Left renal cortex interstitium (tissue), 4 donors: ENCODE results near the gene FANCE. TPM values are rescaled to one million over a fixed set of nuclear protein-coding genes. Genes with fewer than 3 reads are reported as not detected.

Experiments used
- polyA plus RNA-seq, 4 donors: library from polyadenylated mRNA; unstranded; fragments of 120-200 nt; gene quantifications; one replicate each; pipeline ENCODE4 v1.2.1, GENCODE V29; 2013; ENCODE audit not compliant: insufficient read length in 4 of 4

FANCE gene
- polyA plus RNA-seq, 4 donors: 9.6 to 12.4 (median 11.3) TPM

Other genes with a start within 250 kb of the FANCE start
- 10 to 100 TPM; 35.2 to 62.3 (median 46.7) TPM for gene SCUBE3, start 238.4 kb upstream of the FANCE start, polyA plus RNA-seq
- gene ZNF76, start 192.6 kb upstream of the FANCE start, polyA plus RNA-seq: 10 to 100 TPM; 35.2 to 72.6 (median 52.3) TPM
- gene DEF6, start 154.5 kb upstream of the FANCE start, polyA plus RNA-seq: 1 to 10 TPM; 3.2 to 7.0 (median 4.6) TPM
- 10 to 100 TPM; 20.5 to 30.5 (median 26.6) TPM for gene PPARD, start 109.8 kb upstream of the FANCE start, polyA plus RNA-seq
- 1,000 to 10,000 TPM; 1,735 to 2,163 (median 2,054) TPM for gene RPL10A, start 16.1 kb downstream of the FANCE start, polyA plus RNA-seq
- gene TEAD3, start 44.7 kb downstream of the FANCE start, polyA plus RNA-seq: 10 to 100 TPM; 39.7 to 64.4 (median 50.9) TPM
- 1 to 10 TPM; 1.3 to 4.9 (median 2.3) TPM for gene TULP1, start 60.6 kb downstream of the FANCE start, polyA plus RNA-seq
- gene FKBP5, start 236.6 kb downstream of the FANCE start, polyA plus RNA-seq: 10 to 100 TPM; 24.1 to 27.8 (median 25.8) TPM